C1 segment of cervical spinal cord (tissue), 14 donors: Measurements from ENCODE around the gene ZNF275.
"Not testable (repeated sequence)": the region's sequence is repeated elsewhere in the genome, so short reads cannot be mapped to it uniquely, and the experiment has no call there.

Experiments
- DNase-seq, 14 donors: peaks; one replicate each; lab custom pipeline; 2025; lab: John Stamatoyannopoulos, UW

ZNF275 gene

DNA sequence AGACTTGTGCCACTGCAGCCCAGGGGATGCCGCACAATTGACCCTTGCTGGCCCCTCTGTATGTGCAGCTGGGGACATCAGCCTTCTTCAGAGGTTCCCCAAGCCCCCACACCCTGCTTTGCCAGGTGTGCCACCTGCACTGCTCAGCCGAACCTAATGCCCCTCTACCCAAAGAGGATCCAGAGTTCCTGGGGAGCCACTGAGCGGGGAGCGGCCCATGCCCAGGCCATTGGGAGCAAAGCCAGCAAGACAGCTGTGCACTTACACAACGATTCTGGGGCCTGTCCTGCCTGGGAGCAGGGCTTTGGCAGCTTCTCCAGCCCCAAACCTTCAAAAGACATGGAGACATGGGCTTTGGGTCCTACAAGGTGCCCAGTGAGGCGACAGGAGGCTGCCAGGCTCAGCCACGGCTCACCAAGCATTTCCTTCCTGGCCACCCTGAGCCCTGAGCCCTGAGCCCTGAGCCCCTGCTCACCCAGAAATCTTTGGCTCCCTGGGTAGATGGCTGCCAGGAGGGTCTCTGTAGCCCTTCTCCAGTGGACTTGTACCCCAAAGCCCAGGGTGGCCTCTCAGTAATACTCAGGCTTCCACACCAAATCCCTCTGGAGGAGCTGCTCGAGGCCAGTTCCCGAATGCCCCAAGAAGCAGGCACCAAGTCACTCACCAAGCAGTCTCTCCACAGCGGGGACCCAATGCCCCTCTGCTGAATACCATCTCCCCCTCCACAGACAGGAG lies 54.2 kb downstream of the ZNF275 start:
- no peak for DNase-seq

DNA sequence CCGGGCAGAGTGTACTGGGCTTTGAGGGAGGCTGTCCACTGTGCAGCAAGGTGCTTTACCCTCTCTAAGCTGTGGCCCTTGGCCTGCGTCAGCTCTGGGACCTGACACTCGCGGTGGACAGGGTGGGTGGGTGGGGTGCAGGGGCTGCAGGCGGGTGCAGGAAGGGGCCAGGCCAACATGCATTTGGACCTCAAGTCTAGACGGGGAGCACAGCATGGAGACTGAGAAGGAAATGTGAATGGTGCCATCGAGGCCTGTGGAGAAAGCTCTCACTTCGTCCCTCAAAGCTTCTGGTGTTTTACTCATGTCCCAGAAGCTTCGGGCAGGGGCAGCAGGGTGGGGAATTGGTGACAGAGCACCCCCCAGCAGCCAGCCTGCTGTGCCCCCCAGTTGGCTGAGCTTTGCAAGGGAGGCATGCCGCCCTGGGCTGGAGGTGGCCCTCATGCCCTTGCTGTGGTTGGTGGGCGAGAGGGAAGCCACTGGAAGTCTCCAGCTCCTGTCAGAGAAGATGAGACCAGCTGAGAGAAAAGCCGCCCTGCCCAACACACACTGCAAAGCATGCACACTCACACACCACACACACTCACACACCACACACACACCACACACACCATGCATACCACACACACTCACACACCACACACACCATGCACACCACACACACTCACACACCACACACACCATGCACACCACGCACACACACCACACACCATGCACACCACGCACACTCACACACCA lies 54.9 kb downstream of the ZNF275 start:
- DNase-seq, result no peak

DNA sequence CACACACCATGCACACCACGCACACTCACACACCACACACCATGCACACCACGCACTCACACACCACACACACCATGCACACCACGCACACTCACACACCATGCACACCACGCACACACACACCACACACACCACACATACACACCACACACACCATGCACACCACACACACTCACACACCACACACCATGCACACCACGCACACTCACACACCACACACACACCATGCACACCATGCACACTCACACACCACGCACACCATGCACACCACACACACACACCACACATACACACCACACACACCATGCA lies 55.5 kb downstream of the ZNF275 start:
- not testable (repeated sequence) for DNase-seq

DNA sequence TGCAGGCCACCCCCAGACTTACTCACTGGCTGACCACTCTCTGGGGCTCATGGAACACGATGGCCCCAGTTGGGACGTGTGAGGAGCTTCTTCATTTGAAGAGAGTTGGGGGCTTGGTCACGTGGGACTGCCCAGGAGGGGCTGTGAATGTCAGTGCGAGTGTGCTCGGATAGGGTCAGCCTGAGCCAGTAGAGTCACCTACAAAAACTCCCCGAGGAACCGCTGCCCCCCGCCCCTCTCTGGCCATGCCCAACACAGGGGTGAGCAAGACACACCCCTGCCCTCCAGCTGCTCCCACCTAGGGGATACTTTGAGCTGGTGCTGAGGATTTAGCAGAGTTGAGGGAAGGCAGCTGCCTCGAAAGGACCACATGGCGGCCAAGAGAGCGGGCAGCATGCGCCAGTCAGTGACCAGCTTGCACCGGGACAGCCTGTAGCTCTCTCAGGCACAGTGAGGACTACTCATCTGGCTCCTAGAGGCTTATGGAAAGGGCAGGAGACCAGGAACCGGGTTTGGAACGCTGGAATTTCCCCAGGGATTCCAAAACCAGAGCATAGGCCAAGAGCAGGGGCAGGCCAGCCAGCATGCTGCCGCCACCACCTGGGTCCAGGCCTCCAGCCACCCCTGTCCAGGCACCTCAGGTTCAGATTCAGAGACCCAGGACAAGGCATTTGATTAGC lies 58.8 kb downstream of the ZNF275 start:
- DNase-seq, result no peak

DNA sequence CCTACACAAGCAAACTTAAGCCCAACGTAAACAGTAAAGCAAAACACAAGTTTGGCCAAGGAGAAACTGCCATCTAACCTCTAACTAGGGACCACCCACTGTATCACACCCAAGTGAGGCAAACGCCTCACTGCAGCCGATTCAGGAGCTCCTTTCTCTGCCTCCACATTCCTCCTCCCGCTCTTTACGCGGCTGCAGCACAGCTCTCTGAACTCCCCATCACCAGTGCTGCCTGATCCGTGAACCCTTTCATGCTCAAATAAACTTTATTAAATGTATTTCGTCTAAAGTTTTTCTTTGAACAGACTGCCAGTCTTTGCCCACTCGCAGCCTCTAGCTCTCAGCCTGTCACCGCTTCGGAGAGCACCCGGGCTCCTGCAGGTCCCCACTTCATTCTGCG lies 60.7 kb downstream of the ZNF275 start:
- no peak for DNase-seq

DNA sequence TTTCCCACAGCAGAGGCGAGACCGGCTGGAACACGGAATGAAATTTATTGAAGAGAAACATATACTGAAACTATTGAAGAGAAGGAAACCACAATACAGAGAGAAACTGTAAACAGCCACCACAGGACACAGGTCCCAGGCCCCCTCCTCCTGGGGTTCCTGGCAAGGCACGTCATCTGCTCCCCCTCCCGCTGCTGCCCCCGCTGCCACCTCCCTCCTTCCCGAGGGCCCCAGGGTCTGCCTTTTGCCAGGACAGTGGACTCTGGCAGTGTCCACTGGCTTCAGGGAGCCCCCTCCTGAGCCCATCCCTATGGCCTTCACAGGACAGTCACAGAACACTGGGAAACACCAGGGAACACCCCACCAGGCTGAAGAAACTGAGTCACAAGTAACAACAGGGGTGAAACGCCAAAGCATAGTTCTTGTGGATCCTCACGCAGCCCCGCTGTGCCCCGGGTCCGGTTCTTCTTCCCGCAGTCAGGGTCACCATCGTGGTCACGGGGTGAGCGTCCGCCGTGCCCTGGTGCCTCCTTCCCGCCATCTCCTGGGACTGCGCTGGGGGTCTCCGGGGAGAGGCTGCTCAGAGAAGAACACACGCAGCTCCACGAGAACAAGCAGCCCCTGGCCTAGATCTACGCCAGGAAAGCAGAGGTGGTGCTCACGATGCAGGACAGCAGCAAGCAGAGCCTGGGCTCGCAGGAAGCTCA lies 61.8 kb downstream of the ZNF275 start:
- no peak for DNase-seq

DNA sequence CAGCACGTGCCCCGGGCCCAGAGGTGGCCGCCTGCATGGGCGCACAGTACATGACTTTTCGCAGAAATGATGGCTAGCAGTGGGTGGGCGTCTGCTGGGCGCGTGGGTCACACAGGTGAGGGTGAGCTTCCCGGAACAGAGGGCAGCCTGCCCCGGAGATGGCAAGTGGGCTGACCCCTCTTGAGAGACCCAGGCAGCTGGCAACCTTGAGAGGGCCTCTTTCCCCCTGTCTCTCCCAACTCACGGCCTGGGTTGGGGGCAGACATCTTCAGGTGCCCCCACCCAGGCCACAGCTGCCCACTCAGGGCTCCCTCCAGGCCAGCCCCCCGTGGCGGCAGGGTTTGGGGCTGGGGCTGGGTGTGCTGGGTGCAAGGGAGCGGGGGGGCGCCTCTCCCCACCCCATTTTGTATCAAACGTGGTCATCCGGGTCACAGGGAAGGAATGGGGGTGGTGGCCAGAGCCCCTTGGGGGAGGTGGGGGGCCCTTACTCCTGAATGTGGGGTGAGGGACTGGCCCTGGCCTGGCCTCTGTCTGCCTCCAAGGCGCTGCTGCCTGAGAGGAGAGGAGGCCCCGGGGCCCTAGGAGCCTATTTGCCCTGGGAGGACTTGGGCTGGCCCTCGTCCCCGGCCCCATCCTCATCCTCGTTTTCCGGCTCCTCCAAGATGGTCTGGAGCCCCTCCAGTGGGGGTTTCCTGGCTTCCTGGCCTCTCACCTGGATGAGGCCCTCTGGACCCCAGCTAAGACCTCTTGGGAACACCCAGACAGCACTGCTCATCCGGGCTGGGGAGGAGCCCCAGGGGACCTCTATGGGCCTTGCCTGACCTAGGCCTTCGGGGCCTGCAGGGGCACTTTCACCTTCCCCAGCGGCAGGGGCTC lies 62.6 kb downstream of the ZNF275 start:
- no peak for DNase-seq

DNA sequence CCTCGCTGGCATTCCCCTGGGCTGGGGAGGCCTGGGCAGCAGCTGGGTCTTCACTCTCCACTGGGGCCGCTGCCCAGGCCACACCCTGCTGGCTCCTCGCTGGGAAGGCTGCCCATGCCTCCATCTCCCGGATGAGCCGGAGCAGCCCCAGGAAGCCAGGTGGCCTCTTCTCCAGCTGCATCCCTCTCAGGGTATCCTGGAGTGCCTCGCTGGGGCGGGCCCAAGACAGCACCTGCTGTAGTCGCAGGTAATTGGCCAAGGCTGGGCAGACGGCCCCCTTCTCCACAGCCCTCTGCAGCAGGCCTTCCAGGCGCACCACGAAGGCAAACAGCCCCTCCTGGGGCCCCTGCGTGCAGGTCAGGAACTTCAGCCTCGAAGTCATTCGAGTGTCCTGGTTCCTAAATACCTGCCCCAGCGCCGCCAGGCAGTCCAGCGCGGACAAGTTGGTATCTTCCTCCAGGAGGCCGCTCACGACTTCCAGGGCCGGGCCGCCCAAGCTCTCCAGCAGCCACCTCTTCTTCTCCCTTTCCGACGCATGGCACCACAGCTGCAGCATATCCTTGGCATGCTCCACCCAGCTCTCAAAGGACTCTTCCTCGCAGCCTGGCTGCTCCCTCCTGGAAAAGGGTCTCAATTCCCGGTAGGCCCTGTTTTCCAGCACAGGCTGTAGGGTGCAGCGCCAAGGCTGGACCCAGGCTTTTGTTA lies 63.5 kb downstream of the ZNF275 start:
- DNase-seq, result no peak

DNA sequence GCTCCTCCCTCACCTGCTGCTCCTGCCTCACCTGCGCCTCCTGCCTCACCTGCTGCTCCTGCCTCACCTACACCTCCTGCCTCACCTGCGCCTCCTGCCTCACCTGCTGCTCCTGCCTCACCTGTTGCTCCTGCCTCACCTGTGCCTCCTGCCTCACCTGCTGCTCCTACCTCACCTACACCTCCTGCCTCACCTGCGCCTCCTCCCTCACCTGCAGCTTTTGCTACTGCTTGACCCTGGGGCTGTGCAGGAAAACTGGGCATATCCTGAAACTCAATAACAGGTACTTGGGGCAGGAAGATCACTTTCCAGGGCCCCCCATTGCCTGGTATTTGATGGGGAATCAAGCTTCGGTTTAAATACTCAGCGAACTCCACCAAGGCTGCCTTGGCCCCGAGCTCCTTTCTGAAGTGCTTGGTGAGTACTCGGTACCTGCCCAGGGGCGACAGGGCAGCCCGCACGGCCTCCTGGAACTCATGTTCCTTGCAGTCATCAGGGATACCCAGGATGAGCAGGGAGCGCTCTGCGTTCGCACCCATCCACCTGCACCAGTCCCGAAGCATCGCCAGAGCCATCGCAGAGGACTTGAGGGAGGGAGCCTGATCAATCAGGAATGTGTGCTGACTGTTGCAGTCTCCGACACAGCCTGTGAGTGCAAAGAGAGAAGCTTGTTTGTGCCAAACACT lies 64.5 kb downstream of the ZNF275 start:
- DNase-seq, result no peak

DNA sequence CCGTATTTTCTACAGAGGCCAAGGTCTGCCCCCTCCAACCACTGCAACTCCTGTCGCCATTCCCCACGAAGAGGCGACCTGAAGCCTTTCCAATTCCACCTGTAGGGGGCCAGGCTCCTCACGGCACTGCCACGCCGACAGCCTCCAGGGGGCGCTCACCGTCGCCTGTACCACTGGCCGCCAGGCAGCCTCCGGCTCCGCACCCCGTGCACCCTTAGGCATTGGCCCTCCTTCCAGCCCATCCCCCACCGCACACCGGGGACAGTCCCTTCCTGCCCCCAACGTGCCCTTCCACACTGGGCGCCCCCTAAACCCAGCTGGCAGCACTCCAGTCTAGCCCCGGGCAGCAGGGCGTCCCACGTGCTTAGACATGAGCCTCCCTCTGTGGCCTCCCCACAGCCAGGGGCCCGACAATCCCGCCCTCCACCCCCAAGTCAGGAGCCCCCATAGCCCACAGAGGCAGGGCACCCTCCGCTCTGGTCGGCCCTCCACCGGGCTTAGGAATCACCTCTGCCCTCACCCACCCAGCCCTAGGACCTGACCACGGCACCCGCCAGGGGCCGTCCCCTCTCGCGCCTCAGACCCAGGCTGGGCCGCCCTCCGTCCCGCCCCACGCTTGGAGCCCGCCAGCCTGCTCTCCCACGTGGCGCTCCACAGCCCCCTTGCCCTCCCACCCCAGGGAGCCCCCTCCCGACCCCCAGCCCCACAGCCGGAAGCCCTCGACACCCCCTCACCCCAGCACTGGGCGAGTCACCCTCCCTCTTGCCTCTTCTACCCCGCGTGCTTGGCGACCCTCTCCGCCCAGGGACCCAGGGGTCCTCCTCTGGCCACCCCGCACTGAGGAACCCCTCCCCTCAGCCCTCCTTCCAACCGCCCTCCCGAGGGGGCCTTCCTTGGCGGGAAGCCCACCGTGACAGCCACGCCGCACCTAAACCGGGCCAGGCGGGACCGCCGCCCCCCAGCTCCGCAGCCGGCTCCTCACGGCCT lies 66.5 kb downstream of the ZNF275 start:
- no peak for DNase-seq

DNA sequence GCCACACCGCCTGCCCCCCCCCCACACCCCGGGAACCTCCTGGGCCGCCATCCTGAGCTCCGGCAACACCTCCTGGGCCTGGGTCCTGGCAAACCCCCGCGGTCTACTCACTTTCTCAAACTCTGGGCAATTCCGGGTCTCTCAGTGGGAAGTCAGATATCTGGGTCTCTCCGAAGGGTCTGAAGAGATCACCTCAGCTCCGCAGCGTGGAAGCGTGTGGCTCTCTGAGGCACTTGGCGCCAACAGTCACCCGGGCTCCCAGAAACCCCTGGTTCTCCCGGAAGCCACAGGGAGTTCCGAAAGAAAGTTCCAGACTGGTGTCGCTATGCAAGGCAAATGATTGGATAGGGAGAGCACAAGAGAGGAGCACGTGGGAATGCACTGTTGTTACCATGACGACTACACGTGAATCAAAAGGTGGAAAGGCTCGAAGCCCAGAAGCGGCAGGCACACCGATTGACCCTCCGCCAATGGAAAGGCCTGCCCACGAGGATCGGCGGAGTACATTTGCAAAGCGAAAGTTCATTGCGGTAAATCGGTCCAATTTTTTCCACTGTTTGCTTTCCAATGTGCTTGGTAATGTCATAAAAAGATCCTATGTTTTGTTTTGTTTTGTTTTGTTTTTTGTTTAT lies 67.3 kb downstream of the ZNF275 start, which contains the start of gene PNMA6E:
Gene PNMA6E, minus strand, starts transcription at position 218 of the 632 bp plus-strand sequence. CDS start 2,501 bp downstream, outside the sequence.
- DNase-seq, result no peak
